H1 (cell line): ENCODE results near the gene FEM1C. TPM values are rescaled to one million over a fixed set of nuclear protein-coding genes. Genes with fewer than 3 reads are reported as not detected.

ENCODE experiments used
- CTCF ChIA-PET: fragments of 300-600 bp; sonication (Branson Sonifier 250); formaldehyde crosslinking; loops from one replicate; lab custom pipeline; 2021; ENCODE audit not compliant: partially characterized antibody; lab: Charles Lee
- POLR2A ChIA-PET: fragments of 300-600 bp; sonication (Branson Sonifier 250); formaldehyde crosslinking; loops from one replicate; lab custom pipeline; 2021; ENCODE audit warnings: inconsistent platforms; ENCODE audit not compliant: partially characterized antibody; lab: Charles Lee
- DNase-seq, 2 experiments: peaks; one replicate each; pipeline versions ENCODE4 v3.0.0 to v3.0.0-alpha.2; 2010 to 2022; ENCODE audit warnings: low spot score in 2 of 2, low read depth in 1 of 2, mixed read lengths in 1 of 2
- FAIRE-seq: peaks from 2 replicates; lab custom pipeline; 2011; peaks lifted over from hg19 to GRCh38; lab: Jason Lieb, UNC
- H2AFZ ChIP-seq: 2 replicates; pipeline ENCODE4 v1.8.1; 2012; ENCODE audit warnings: low read length, inconsistent platforms
- H2AK5ac ChIP-seq: 2 replicates; pipeline ENCODE4 v1.6.1; 2013; ENCODE audit warnings: low read depth, low read length
- H2BK120ac ChIP-seq: replicated peaks from 2 replicates; pipeline ENCODE3; 2013; ENCODE audit warnings: low read depth, low read length, inconsistent platforms
- H2BK12ac ChIP-seq: 2 replicates; pipeline ENCODE4 v1.6.1; 2013; ENCODE audit warnings: low read depth, low read length
- H2BK15ac ChIP-seq: 2 replicates; pipeline ENCODE4 v1.6.1; 2013; ENCODE audit warnings: low read length
- H2BK20ac ChIP-seq: 2 replicates; pipeline ENCODE4 v1.6.1; 2013; ENCODE audit warnings: low read length
- H2BK5ac ChIP-seq: 2 replicates; pipeline ENCODE4 v1.6.1; 2013; ENCODE audit warnings: low read depth, low read length
- H3K14ac ChIP-seq: 2 replicates; pipeline ENCODE4 v1.6.1; 2013; ENCODE audit warnings: inconsistent platforms; ENCODE audit not compliant: insufficient read length
- H3K18ac ChIP-seq: 2 replicates; pipeline ENCODE4 v1.6.1; 2013; ENCODE audit warnings: low read length; ENCODE audit errors: extremely low read depth
- H3K23ac ChIP-seq: 2 replicates; pipeline ENCODE4 v1.6.1; 2013; ENCODE audit warnings: inconsistent platforms; ENCODE audit not compliant: insufficient read length
- H3K23me2 ChIP-seq: 2 replicates; pipeline ENCODE4 v1.6.1; 2013; ENCODE audit warnings: low read depth, low read length
- H3K27ac ChIP-seq: 2 replicates; pipeline ENCODE4 v1.6.1; 2011; ENCODE audit warnings: low read depth, low read length, inconsistent platforms
- H3K27me3 ChIP-seq, 4 experiments: replicated peaks in 1 of 4; 1 replicate in 1 of 4; 2 replicates in 3 of 4; pipeline versions ENCODE4 v1.6.1 to v1.8.1; 2011 to 2013; ENCODE audit warnings: low read length in 3 of 4, mild to moderate bottlenecking in 3 of 4, inconsistent platforms in 2 of 4, mixed read lengths in 2 of 4, moderate library complexity in 1 of 4; ENCODE audit not compliant: control insufficient read depth in 3 of 4, insufficient read depth in 3 of 4; ENCODE audit errors: extremely low read depth in 1 of 4
- H3K36me3 ChIP-seq, 4 experiments: 2 replicates each; pipeline versions ENCODE4 v1.6.1 to v1.8.1; 2011 to 2013; ENCODE audit warnings: mild to moderate bottlenecking in 4 of 4, low read length in 3 of 4, moderate library complexity in 2 of 4, control low read depth in 1 of 4, inconsistent platforms in 1 of 4; ENCODE audit not compliant: insufficient read depth in 4 of 4, control insufficient read depth in 2 of 4
- H3K4ac ChIP-seq: replicated peaks from 2 replicates; pipeline ENCODE3; 2013; ENCODE audit warnings: low read length, low read depth, mixed read lengths, inconsistent platforms; ENCODE audit not compliant: insufficient read length
- H3K4me1 ChIP-seq, 4 experiments: replicated peaks in 1 of 4; 1 replicate in 1 of 4; 2 replicates in 3 of 4; pipeline versions ENCODE4 v1.6.1 to v1.8.1; 2011 to 2013; ENCODE audit warnings: low read length in 3 of 4, inconsistent platforms in 2 of 4, mixed read lengths in 1 of 4; ENCODE audit not compliant: insufficient read depth in 4 of 4, control insufficient read depth in 3 of 4
- H3K4me2 ChIP-seq, 2 experiments: 2 replicates each; pipeline versions ENCODE4 v1.6.1 to v1.8.1; 2011 to 2013; ENCODE audit warnings: low read depth in 2 of 2, low read length in 2 of 2, control low read depth in 1 of 2, inconsistent platforms in 1 of 2, mild to moderate bottlenecking in 1 of 2; ENCODE audit not compliant: insufficient read depth in 1 of 2
- H3K4me3 ChIP-seq, 4 experiments: fragments of 200-600, 300-600 bp in 1 of 4; sonication (generic), shearing (Covaris generic), sonication (Bioruptor Twin) in 1 of 4; 2 replicates each; pipeline versions ENCODE4 v1.5.1 to v1.8.1; 2011 to 2016; ENCODE audit warnings: low read length in 4 of 4, low read depth in 3 of 4, control low read depth in 2 of 4, inconsistent platforms in 2 of 4, mild to moderate bottlenecking in 2 of 4, mixed read lengths in 1 of 4, moderate library complexity in 1 of 4; ENCODE audit not compliant: insufficient read depth in 2 of 4; ENCODE audit errors: extremely low read depth in 1 of 4
- H3K56ac ChIP-seq: replicated peaks from 2 replicates; pipeline ENCODE3; 2013; ENCODE audit warnings: low read depth, mild to moderate bottlenecking, mixed read lengths, low read length, inconsistent platforms; ENCODE audit not compliant: insufficient read length
- H3K79me1 ChIP-seq: 2 replicates; pipeline ENCODE4 v1.6.1; 2013; ENCODE audit warnings: low read depth, low read length, control low read depth
- H3K79me2 ChIP-seq, 2 experiments: 2 replicates each; pipeline versions ENCODE4 v1.6.1 to v1.8.1; 2012 to 2013; ENCODE audit warnings: low read length in 2 of 2, mild to moderate bottlenecking in 2 of 2, inconsistent platforms in 1 of 2; ENCODE audit not compliant: insufficient read depth in 2 of 2, control insufficient read depth in 1 of 2
- H3K9ac ChIP-seq, 4 experiments: replicated peaks in 1 of 4; 1 replicate in 1 of 4; 2 replicates in 3 of 4; pipeline versions ENCODE4 v1.6.1 to v1.8.1; 2011 to 2013; ENCODE audit warnings: low read depth in 3 of 4, low read length in 3 of 4, control low read depth in 2 of 4, mild to moderate bottlenecking in 2 of 4, moderate library complexity in 2 of 4, inconsistent platforms in 1 of 4; ENCODE audit errors: extremely low read depth in 1 of 4
- H3K9me3 ChIP-seq, 2 experiments: 2 replicates each; pipeline versions ENCODE4 v1.6.1 to v1.8.1; 2012 to 2013; ENCODE audit warnings: mild to moderate bottlenecking in 2 of 2, moderate library complexity in 2 of 2, control low read depth in 1 of 2, inconsistent platforms in 1 of 2, low read depth in 1 of 2, low read length in 1 of 2, mixed read lengths in 1 of 2; ENCODE audit not compliant: insufficient read depth in 2 of 2
- H4K20me1 ChIP-seq, 2 experiments: replicated peaks in 1 of 2; 2 replicates each; pipeline versions ENCODE3 to v1.8.1; 2011 to 2013; ENCODE audit warnings: inconsistent platforms in 2 of 2, low read length in 2 of 2, mild to moderate bottlenecking in 1 of 2; ENCODE audit not compliant: insufficient read depth in 2 of 2, control insufficient read depth in 1 of 2
- H4K5ac ChIP-seq: 2 replicates; pipeline ENCODE4 v1.6.1; 2013; ENCODE audit warnings: low read length, low read depth, mixed read lengths, inconsistent platforms; ENCODE audit not compliant: insufficient read length
- H4K8ac ChIP-seq: 2 replicates; pipeline ENCODE4 v1.8.0; 2013; ENCODE audit warnings: mild to moderate bottlenecking, moderate library complexity, low read length, inconsistent platforms; ENCODE audit not compliant: insufficient read depth; ENCODE audit errors: extremely low read depth
- H4K91ac ChIP-seq: replicated peaks from 2 replicates; pipeline ENCODE3; 2013; ENCODE audit warnings: low read length, mixed read lengths, inconsistent platforms; ENCODE audit not compliant: insufficient read length
- BACH1 ChIP-seq: IDR thresholded peaks from 2 replicates; pipeline ENCODE4 v1.6.1; 2012; ENCODE audit warnings: low read length, improper control_type of control experiment
- KDM1A ChIP-seq: fragments of 200-600, 300-600 bp; sonication (generic); IDR thresholded peaks from 2 replicates; pipeline ENCODE4 v1.7.1; 2016; ENCODE audit warnings: mild to moderate bottlenecking, low read length, borderline replicate concordance
- RNF2 ChIP-seq: fragments of 200-900, 300-1000 bp; sonication (generic); IDR thresholded peaks from 2 replicates; pipeline ENCODE4 v1.7.1; 2016; ENCODE audit warnings: borderline replicate concordance, low read depth, mild to moderate bottlenecking, antibody characterized with exemption, low read length; ENCODE audit not compliant: poor library complexity, severe bottlenecking; ENCODE audit errors: missing control alignments
- WGBS, 2 experiments: shearing (Covaris generic) in 1 of 2; methylation state at CpG; one replicate each; pipeline versions ENCODE4 v1.1.6 to v1.1.7; 2013 to 2015; ENCODE audit warnings: low lambda C conversion rate in 2 of 2, mixed read lengths in 2 of 2, inconsistent platforms in 1 of 2, low coverage in 1 of 2, missing lambda C conversion rate in 1 of 2; ENCODE audit not compliant: insufficient replicate concordance in 2 of 2, insufficient coverage in 1 of 2, insufficient read length in 1 of 2; ENCODE audit errors: extremely low coverage in 1 of 2, missing lambda C conversion rate in 1 of 2; 5-methylcytosine and 5-hydroxymethylcytosine counted together
- polyA plus RNA-seq, 7 experiments: library from polyadenylated mRNA; depleted of rRNA in 3 of 7; stranded (reverse) in 5 of 7; unstranded in 2 of 7; fragments of >200 nt in 5 of 7; fragments of 200-250 nt in 2 of 7; gene quantifications; 1 replicate in 5 of 7; 2 replicates in 1 of 7; 4 replicates in 1 of 7; pipeline versions ENCODE4 v1.2.1 to v1.2.3, GENCODE V29; 2011 to 2013; ENCODE audit warnings: missing spikeins in 2 of 7, mixed read lengths in 2 of 7
- total RNA-seq: library from RNA; stranded (reverse); fragmentation: NEBNext Ultra II Directional; extraction: Animal tissue kit (Norgen Biotek cat#: 25700); gene quantifications from 2 replicates; pipeline ENCODE4 v1.2.1, GENCODE V29; 2021

Gene FEM1C
- total and polyA plus RNA-seq, 2 of the 8 experiments (the other 6 are each of a cell fraction or from before 2014, with no cell fraction given) = 4.4 to 17.7 TPM

- WGBS, 2 experiments = 86% methylated on average over 4 of the region's 4 CpGs; no CpG with 5 or more reads in 1 of the 2 experiments
- Histone ChIP-seq H3K4me2 (no peak overlapping the region), H2BK12ac (no peak overlapping the region)
Observed at GRCh38 chr5:115487168-115487567, 57.4 kb downstream of the FEM1C start.

More at GRCh38 chr5:115487168-115487567, 57.4 kb downstream of the FEM1C start:
- Histone ChIP-seq H3K27me3 (no peaks in the 10 kb centered on the region; a peak in 1 of 7 replicates), H3K14ac (no peak overlapping the region), H4K20me1 (no peaks in the 10 kb centered on the region), H4K91ac (no peak overlapping the region), H2AK5ac (no peak overlapping the region), H3K4me1 (peaks cover 0 to 3% (median 0%) of the 10 kb centered on the region in 4 experiments; a peak in 1 of 7 replicates), H2BK15ac (no peak overlapping the region), H2BK120ac (no peak overlapping the region), H3K23me2 (no peaks in the 10 kb centered on the region), H3K79me1 (no peaks in the 10 kb centered on the region), H3K9me3 (no peaks in the 10 kb centered on the region), H2BK20ac (no peak overlapping the region), H2BK5ac (no peak overlapping the region), H3K79me2 (no peaks in the 10 kb centered on the region), H3K9ac (no peak overlapping the region), H3K23ac (no peak overlapping the region), H3K56ac (no peak overlapping the region), H3K4me3 (no peak overlapping the region), H4K5ac (no peak overlapping the region), H3K4ac (no peak overlapping the region), H3K27ac (no peak overlapping the region), H2AFZ (no peak overlapping the region), H3K36me3 (no peaks in the 10 kb centered on the region), H4K8ac (no peak overlapping the region), H3K18ac (no peak overlapping the region)
- DNase-seq = no peak
- no peak for TF ChIP-seq KDM1A
- no peak for TF ChIP-seq RNF2
- no peak for TF ChIP-seq BACH1
- CTCF ChIA-PET = interaction anchor here (0.7 kb wide), 1 partner anchor 125 kb away, joined by 3 read pairs; no protein-coding TSS in a partner anchor
- no peak for FAIRE-seq
- POLR2A ChIA-PET = no interaction called here
